Thyroid gland (tissue), 4 donors: Measurements from ENCODE around the gene MTA2.
A peak's percentile ranks its signal among the peaks of the same experiment; 100 is the strongest.

Source experiments
- CTCF ChIP-seq, 6 experiments: fragments of 200-600 bp in 3 of 6; fragments of 450-650 bp in 3 of 6; sonication (generic) in 3 of 6; IDR thresholded peaks; one replicate each; pipeline ENCODE4 v1.5.1; 2016 to 2019; ENCODE audit warnings: antibody characterized with exemption in 6 of 6, mild to moderate bottlenecking in 2 of 6, inconsistent platforms in 1 of 6, moderate library complexity in 1 of 6
- POLR2A ChIP-seq, 2 donors: fragments of 450-650 bp; IDR thresholded peaks; one replicate each; pipeline ENCODE4 v1.6.1; 2017; ENCODE audit warnings: antibody characterized with exemption in 2 of 2, mild to moderate bottlenecking in 2 of 2, moderate library complexity in 1 of 2

GRCh38 chr11:62645946-62646824, 44.5 kb upstream of the MTA2 start, which contains the start of gene GANAB:
- TF ChIP-seq CTCF (IDR thresholded peaks at IDR 0.05) (peak in 1 of 6 experiments; percentile 14), POLR2A (IDR thresholded peaks at IDR 0.05) (peak in 1 of 2 donors; percentile 79)
